Upper lobe of right lung (tissue), 1 donor: ENCODE data around the gene GLYATL1B. TPM values are rescaled to one million over a fixed set of nuclear protein-coding genes. Genes with fewer than 3 reads are reported as not detected.
"Not testable (repeated sequence)": the region's sequence is repeated elsewhere in the genome, so short reads cannot be mapped to it uniquely, and the experiment has no call there.

ENCODE experiments used
- ATAC-seq: fragments of 200-7000 bp; cut with Tn5 transposase; one replicate; pipeline ENCODE4 v1.9.1; 2020; ENCODE audit warnings: mild to moderate bottlenecking, moderate library complexity
- DNase-seq: peaks from one replicate; pipeline ENCODE4 v3.0.0-alpha.2; 2020
- H3K27ac ChIP-seq: fragments of 200-600 bp; one replicate; pipeline ENCODE4 v1.8.0; 2022
- H3K27me3 ChIP-seq: fragments of 200-600 bp; one replicate; pipeline ENCODE4 v1.8.0; 2022; ENCODE audit warnings: mild to moderate bottlenecking
- H3K36me3 ChIP-seq: fragments of 200-600 bp; one replicate; pipeline ENCODE4 v1.8.0; 2022
- H3K4me1 ChIP-seq: fragments of 200-600 bp; one replicate; pipeline ENCODE4 v1.8.0; 2022
- H3K4me3 ChIP-seq: fragments of 200-600 bp; one replicate; pipeline ENCODE4 v1.8.0; 2022; ENCODE audit warnings: mild to moderate bottlenecking
- H3K9me3 ChIP-seq: fragments of 200-600 bp; one replicate; pipeline ENCODE4 v1.8.0; 2022
- intact Hi-C: fragments of 100-400 bp; cut with DNase I; formaldehyde crosslinking; loops from one replicate; pipeline ENCODE4 v1.11.0; 2022
- total RNA-seq: library from RNA; stranded (reverse); fragmentation: NEBNext Ultra II Directional; extraction: Animal tissue kit (Norgen Biotek cat#: 25700); gene quantifications from one replicate; pipeline ENCODE4 v1.2.1, GENCODE V29; 2021
- TF ChIP-seq, protein P1 (sequence below): fragments of 200-600 bp; IDR thresholded peaks from one replicate; pipeline ENCODE4 v1.8.0; 2022; ENCODE audit warnings: antibody characterized with exemption
- donor health status: DM: no; HTN: yes; CAD: no; lungs with severe emphysema.

GLYATL1B gene
- total RNA-seq, 1 donor from 2014 or later = not detected

DNA sequence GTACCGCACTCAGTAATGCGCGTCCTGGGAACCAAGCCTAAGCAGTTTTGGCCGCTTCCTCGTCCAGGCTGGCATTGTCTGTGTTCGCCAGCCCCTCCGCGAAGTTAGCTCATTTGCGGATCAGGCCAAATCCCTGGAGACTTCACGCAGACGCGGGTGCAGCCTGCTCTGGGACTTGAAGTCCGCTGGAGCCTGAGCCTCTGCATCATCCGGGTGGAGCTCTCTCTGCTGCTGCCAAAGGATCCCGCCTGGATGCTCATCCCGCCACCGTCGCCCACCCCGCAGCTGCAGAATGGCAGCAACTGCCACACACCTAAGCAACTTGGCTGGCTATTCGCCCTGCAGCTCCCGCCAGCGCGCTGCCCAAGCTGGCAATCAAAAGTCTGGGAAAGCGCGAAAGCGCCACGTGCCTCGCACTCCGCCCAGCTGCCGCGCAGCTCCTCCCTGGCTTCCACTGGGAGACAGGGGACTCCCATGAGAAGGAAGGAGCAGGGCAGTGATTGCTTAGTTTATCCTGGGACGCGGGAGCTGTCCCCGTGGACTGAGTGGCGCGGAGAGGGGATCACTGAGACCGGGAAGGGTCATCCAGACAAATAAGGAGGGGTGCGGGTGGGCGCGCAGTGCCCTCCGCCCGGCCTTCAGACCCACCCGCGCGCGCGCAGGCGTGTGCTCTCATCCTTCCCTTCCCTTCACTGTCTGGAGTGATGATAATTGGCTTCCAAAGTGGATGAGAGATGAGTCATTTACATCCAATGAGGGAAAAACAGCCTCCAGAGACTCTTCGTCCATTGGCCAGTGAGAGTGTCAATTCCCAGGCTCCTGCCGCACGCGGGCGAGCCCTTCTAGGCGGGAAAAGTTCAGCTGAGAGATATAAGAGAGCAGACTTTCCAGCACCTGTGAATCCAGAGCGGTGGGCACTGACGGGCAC lies 23.2 kb upstream of the GLYATL1B start:
- H3K4me3 ChIP-seq = no peak overlapping the region
- DNase-seq (no peak), ATAC-seq (no peak)
- H3K36me3 ChIP-seq = no peaks in the 10 kb centered on the region
- peaks cover 27% of the 10 kb centered on the region for H3K27me3 ChIP-seq
- TF ChIP-seq, protein P1, sequence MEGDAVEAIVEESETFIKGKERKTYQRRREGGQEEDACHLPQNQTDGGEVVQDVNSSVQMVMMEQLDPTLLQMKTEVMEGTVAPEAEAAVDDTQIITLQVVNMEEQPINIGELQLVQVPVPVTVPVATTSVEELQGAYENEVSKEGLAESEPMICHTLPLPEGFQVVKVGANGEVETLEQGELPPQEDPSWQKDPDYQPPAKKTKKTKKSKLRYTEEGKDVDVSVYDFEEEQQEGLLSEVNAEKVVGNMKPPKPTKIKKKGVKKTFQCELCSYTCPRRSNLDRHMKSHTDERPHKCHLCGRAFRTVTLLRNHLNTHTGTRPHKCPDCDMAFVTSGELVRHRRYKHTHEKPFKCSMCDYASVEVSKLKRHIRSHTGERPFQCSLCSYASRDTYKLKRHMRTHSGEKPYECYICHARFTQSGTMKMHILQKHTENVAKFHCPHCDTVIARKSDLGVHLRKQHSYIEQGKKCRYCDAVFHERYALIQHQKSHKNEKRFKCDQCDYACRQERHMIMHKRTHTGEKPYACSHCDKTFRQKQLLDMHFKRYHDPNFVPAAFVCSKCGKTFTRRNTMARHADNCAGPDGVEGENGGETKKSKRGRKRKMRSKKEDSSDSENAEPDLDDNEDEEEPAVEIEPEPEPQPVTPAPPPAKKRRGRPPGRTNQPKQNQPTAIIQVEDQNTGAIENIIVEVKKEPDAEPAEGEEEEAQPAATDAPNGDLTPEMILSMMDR = no peak
- no peaks in the 10 kb centered on the region for H3K9me3 ChIP-seq
- no peak overlapping the region for H3K27ac ChIP-seq
- H3K4me1 ChIP-seq = no peaks in the 10 kb centered on the region
- intact Hi-C loops = no loop called here

DNA sequence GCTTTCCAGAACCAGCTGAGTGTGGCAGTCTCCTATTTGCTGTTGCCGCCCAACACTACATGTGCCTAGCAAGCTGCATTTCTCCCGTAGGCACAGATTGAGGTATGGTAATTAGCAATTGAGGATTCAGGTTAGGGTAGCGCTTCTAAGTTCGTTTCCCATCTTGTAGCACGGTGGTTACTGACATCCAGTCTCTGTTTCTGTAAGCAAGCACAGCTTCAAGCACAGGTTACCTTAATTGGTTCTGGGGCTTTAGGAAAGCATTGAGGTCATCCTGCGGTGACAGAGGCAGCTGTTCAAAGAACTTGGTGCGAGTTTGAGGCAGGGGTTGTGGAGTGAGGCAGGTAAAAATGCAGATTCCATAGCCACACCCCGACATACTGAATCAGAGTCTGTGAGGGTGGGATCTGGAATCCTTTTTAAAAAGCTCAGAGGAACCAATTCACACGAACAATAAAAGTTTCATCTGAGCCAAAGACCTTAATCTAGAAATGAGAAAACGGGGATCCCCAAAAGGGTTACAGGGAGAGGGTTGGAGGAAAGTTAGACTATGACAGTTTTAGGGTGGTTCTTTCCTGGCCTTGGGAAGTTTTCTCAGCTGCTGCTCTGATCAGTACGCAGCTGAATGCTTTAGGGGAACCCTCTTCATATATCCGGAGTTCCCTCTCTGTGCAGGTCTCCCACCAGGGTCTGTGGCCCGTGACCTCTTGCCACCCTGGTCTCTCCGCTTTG lies 21.9 kb upstream of the GLYATL1B start:
- ATAC-seq, H3K27ac ChIP-seq, intact Hi-C loops, H3K36me3 ChIP-seq, DNase-seq, H3K4me1 ChIP-seq, H3K4me3 ChIP-seq, H3K9me3 ChIP-seq: not testable (repeated sequence)
- H3K27me3 ChIP-seq = peaks cover 21% of the 10 kb centered on the region

DNA sequence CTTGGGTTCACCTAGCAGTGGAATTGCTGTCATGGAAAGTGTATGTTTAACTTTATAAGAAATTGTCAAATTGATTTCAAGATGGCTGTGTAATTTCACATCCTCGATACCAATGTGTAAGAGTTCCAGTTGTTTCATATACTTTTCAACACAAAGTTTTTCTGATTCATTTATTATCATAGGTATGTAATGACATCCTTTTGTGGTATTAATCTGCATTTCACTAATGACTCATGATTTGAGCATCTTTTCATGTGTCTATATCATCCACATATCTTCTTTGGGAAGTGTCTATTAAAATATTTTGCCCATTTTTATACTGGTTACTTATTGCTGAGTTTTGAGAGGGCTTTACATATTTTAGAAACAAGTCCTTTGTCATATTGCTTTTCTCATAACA lies 17.0 kb upstream of the GLYATL1B start:
- H3K27ac ChIP-seq = no peak overlapping the region
- no peaks in the 10 kb centered on the region for H3K4me1 ChIP-seq
- DNase-seq (no peak), ATAC-seq (no peak)
- no peaks in the 10 kb centered on the region for H3K9me3 ChIP-seq
- H3K36me3 ChIP-seq = no peaks in the 10 kb centered on the region
- TF ChIP-seq, protein P1 = no peak
- intact Hi-C loops = no loop called here
- H3K4me3 ChIP-seq = no peak overlapping the region
- peaks cover 7% of the 10 kb centered on the region for H3K27me3 ChIP-seq

DNA sequence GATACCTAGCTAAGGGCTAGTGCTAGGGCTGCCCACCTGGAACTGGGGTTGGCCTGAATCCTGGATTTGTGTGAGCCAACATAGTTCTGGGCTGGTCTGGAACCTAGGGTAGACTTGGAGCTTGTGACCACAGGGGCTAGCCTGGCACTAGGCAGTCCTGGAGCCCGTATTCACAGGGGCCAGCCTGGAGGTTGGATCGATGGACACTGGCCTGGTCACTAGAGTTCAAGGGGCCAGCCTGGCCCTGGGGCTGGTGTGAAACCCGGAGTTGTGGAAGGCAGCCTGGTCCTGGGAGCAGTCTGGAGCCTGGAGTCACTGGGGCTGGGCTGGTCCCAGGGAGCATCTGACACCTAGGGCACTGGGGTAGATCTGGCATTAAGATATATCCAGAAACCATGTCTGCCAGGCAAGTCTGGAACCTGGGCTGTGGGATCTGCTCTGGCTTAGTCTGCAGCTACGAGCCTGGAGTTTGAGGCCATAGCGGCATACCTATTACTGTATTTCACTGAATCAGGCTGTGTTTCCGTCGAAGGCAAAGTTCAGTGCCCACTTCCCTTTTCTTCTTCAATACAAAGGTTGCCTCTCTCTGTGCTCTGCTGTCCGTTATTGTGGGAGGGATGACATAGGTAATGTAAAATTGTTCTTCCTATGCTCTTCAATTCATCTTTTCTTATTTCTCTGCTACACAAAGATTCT lies 9.1 kb upstream of the GLYATL1B start:
- Histone ChIP-seq H3K4me3 (no peak overlapping the region), H3K27ac (no peak overlapping the region), H3K4me1 (no peaks in the 10 kb centered on the region), H3K36me3 (no peaks in the 10 kb centered on the region), H3K9me3 (no peaks in the 10 kb centered on the region), H3K27me3 (peaks cover 16% of the 10 kb centered on the region)
- peak; percentile 48 for ATAC-seq
- intact Hi-C loops = no loop called here
- TF ChIP-seq, protein P1 = no peak
- DNase-seq = no peak

DNA sequence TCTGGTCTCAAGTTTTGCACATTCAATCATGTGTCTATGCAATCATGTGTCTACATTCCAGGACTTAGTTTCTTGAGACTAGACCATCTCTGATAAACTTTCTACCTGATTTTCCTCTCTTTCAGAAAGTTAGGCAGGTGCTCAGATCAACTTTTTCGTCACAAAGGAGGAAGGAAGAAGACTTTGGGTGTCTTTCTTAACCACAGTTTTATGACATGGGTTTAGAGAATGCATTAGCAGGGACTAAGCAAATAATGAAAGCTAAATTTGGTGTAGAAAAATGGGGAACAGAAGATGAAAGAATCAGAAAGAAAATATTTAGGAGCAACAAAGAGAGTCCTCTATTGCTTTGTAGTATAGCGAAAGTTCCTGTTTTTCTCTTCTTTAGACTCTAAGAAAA lies 7.7 kb upstream of the GLYATL1B start:
- DNase-seq (no peak), ATAC-seq (no peak)
- H3K4me3 ChIP-seq = no peak overlapping the region
- no peaks in the 10 kb centered on the region for H3K9me3 ChIP-seq
- peaks cover 16% of the 10 kb centered on the region for H3K27me3 ChIP-seq
- intact Hi-C loops = no loop called here
- TF ChIP-seq, protein P1 = no peak
- no peaks in the 10 kb centered on the region for H3K36me3 ChIP-seq
- no peaks in the 10 kb centered on the region for H3K4me1 ChIP-seq
- H3K27ac ChIP-seq = no peak overlapping the region
